T follicular helper cell (primary cell): ENCODE results near the gene NEDD4L.

Experiments
- DNase-seq: peaks from one replicate; pipeline ENCODE4 v3.0.0-alpha.2; 2020; ENCODE audit warnings: low read depth

The NEDD4L gene

DNA sequence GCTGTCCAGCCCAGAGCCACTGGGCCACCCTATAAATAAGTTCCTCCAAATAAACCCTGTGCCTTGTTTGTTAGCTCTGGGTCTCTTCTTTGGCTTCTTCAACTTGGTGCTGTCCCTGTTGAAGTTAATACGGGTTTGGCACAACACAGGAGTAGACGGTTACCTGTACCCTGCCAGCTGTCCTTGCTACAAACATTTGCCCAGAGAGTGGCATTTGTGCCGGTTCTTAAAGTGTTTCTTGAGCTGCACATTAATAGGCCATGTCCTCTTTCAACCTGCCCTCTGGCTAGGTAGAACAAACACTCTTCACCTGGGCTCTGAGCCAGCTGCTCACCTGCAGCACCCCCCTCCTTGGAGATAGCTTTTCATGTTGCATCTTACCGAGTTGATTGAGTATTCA lies 139.2 kb downstream of the NEDD4L start:
- no peak for DNase-seq

GRCh38 chr18:58186258-58186948 lies 142.4 kb downstream of the NEDD4L start:
- DNase-seq: no peak

- DNase-seq: no peak
Observed at GRCh38 chr18:58187674-58188073, 143.6 kb downstream of the NEDD4L start.

- DNase-seq: no peak
Observed at GRCh38 chr18:58188996-58189395, 145.0 kb downstream of the NEDD4L start.

GRCh38 chr18:58190842-58191530 lies 147.0 kb downstream of the NEDD4L start:
- DNase-seq: no peak

GRCh38 chr18:58191626-58192025 lies 147.6 kb downstream of the NEDD4L start:
- DNase-seq: no peak

- DNase-seq: no peak
Observed at GRCh38 chr18:58192519-58192918, 148.5 kb downstream of the NEDD4L start.

DNA sequence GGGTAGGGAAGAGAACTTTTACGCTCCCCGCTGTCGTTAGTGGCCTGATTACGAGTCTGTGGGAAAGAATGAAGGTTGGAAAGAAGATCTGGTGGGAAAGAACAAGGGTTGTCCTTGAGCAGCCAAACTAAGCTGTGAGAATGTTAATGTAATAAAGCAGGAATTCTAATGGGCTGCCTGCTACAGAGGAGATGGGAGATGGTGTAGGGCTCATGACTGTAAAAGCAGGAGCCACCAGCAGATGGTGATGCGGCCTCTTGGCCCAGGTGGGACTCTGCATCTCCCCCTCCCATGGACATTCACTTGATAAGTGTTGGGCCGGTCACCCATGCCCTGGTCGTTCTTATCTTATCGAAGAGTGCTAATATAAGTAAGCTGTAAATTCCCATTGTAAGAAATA lies 150.0 kb downstream of the NEDD4L start:
- no peak for DNase-seq

DNA sequence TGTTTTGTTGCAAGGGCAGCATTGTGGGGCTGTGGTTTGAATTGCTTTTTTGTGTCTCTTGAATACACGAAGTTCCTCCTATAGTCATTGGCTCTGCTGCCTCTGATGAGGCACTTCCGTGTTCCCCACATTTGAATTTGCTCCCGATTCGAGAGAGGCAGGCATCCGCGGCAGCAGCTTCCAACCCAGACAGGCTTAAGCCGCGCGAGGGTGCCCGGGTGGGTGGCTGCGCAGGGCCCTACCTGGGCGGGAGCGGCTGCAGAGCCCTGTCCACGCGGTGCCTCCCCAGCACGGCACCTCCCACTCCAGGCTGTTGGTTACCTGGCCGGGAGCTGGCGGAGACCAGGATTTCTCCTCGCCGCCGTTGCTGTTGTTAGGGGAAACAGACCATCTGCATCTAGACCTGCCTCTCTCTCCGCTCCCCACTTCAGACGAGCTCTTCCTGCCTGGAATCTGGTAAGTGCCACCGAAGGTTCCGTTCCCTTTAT lies 151.3 kb downstream of the NEDD4L start:
- no peak for DNase-seq

DNA sequence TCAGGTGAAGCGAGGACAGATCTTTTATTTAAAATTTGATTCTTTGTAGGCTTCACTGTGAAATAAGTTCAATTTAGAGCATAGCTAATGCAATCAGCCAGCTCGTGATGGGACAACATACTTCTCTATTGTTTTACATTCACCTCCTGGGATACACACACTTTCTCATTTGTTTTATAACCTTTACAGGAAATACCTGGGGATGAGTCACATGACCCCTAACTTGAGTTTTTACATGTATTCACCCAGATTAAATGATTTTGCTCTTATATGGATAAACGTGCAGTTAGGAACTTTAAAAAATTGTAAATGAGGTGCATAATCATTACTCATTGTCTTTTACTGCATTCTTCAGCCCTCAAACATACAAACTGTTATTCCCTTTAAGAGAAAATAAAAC lies 152.1 kb downstream of the NEDD4L start:
- DNase-seq: no peak

GRCh38 chr18:58196881-58197872 lies 153.2 kb downstream of the NEDD4L start:
- DNase-seq: no peak

- DNase-seq: no peak
Observed at GRCh38 chr18:58201268-58201667, 157.2 kb downstream of the NEDD4L start.

DNA sequence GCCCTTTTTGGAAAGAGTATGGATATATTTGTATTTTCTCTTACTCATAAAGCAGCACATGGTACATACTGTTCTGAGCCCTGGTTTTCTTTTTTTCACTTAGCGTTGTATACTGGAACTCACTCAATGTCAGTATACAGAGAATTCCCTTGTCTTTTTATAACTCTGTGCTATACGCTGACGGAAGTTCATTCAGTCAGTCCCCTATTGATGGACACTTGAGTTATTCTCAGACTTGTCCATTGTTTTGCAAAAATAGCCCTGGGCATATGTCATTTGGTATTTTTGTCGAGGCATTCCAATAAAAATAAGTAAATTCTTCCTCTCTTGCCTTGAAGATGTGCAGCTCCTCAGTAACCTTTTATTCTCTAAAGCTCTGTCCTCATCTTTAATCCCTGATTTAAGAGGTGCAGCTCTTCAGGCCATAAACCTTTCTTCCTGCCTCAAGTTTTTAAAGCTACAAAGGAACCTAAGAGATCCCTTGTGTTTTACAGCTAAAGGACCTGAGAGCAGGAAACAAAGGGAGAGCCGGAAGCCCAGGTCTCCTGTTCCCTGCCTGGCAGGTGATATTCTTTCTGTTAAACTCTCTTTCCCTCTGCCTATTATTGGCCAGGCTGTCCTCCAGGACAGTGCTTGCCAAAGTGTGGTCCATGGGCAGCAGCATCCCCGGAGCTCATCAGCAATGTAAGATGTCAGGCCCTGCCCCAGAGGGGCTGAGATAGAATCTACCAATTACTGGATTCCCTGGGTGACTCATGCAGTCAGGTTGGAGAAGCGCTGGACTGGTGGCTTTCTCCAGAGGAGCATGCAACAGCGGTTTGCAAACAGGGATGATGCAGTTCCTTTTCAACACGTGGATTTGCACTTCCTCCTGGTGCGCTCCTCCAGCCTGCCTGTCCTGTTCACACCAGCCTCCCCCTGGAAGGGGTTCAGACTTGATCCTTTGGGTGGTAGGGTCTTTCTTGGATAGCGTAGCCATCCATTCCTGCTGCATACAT lies 158.0 kb downstream of the NEDD4L start:
- DNase-seq: no peak

DNA sequence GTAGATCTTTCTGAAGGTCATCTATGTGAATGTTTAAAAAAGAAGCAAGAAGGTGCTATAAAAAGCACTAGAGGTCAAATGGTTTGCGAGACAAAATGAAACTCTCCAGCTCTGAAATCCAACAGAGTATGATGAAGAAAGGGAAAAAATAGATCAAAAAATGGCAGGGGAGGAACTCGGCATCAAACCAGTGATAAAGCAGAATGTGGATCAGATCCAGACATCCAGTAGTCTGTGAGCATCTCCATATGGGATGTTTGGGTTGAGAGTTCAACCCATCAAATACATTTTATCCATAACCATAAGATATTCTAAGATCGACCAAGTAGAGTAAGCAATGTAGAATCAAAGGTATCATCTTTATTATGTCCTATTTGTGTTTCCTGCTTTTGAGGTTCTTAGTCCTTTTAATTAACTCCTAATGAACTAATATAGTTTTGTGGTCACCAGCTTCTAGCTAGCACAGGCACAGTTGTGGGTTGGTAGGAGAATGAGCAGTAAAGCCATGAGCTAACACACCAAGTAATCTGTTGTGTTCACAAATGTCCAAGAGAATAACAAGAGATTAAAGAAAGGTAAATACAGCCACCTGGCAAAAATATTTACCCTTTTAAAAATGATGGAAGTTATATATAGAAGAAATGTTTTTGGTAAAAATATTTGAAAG lies 160.9 kb downstream of the NEDD4L start:
- no peak for DNase-seq

DNA sequence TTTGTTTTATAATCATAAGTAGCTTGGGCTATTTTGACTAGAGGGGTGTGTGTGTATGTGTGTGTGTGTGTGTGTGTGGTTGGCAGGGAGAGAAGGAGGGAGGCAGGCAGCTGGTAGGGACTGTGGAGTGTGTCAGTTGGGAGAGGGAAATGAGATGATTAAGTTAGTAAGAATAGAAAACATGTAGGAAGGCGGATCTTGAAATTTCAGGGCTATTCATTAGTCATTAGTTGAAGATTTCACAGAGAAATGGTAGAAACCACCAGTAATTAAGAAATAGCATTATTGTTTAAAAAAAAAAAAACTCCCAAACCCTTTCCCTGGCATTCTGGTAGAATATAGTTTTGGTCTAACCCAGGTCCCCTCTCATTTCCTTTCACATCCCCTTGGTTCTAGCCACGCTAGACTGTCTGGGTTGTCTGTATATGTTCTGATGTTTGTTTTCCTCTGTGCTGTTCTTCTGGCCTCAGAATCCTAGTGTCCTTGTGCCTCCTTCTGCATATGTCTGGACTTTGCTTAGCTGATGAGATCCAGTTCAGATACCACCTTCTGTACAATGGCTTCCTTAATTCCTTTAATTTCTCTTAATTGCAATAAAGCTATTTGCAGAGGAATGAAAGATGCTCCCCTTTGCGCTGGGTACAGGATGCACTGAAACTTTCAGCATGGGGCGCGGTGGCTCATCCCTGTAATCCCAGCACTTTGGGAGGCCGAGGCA lies 161.6 kb downstream of the NEDD4L start:
- DNase-seq: no peak

GRCh38 chr18:58207520-58208152 lies 163.6 kb downstream of the NEDD4L start:
- DNase-seq: no peak

DNA sequence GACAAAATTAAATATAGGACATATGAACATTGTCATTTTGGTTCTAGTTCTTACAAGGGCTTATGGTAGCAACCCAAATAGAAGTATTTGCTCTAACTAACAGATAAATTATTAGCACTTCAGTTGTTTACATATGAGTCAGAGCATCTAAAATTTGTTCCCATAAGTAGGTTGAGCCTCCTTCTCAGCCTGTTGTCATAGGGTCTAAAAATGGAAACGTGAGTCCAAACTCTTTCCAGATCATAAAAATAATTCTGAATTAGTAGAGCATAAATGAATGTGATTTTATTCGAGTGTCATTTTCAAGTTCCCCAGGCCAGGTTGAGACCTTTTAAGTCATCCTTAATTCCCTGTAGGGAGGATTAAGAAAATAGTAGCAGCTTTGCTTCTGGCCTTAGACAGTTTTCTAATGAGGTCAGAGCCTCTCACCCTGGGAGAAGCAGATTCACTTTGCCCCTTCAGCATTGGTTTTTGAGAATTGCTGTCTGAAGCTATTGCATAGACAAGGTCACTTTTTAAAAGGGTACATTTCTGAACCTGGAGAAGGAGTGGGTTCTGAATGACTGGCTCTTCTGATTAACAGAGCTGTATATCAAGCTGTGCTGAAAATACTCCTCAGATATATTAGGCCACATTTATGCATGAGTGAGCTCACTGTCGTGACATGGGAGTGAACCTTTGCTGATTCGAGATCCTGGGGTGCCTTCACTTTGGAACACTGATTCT lies 164.3 kb downstream of the NEDD4L start:
- DNase-seq: no peak

GRCh38 chr18:58209326-58209725 lies 165.3 kb downstream of the NEDD4L start:
- DNase-seq: no peak

GRCh38 chr18:58211510-58211909 lies 167.5 kb downstream of the NEDD4L start:
- DNase-seq: no peak
